Gastroesophageal sphincter (tissue), 3 donors: ENCODE results near the gene CMIP.

ENCODE experiments used
- POLR2A ChIP-seq, 2 donors: fragments of 450-650 bp; IDR thresholded peaks; one replicate each; pipeline ENCODE4 v1.6.1; 2017; ENCODE audit warnings: antibody characterized with exemption in 2 of 2, mild to moderate bottlenecking in 2 of 2, moderate library complexity in 1 of 2
- POLR2AphosphoS5 ChIP-seq: sonication (generic); formaldehyde crosslinking; IDR thresholded peaks from one replicate; pipeline ENCODE4 v1.6.1; 2017; ENCODE audit warnings: antibody characterized with exemption
- TF ChIP-seq, protein P1 (sequence below), 4 experiments: fragments of 200-600 bp in 2 of 4; fragments of 450-650 bp in 2 of 4; sonication (generic) in 1 of 4; IDR thresholded peaks; one replicate each; pipeline ENCODE4 v1.5.1; 2017 to 2019; ENCODE audit warnings: antibody characterized with exemption in 4 of 4, mild to moderate bottlenecking in 2 of 4, moderate library complexity in 2 of 4

GRCh38 chr16:81572386-81573144 is 128.0 kb downstream of the CMIP start:
- TF ChIP-seq, protein P1, sequence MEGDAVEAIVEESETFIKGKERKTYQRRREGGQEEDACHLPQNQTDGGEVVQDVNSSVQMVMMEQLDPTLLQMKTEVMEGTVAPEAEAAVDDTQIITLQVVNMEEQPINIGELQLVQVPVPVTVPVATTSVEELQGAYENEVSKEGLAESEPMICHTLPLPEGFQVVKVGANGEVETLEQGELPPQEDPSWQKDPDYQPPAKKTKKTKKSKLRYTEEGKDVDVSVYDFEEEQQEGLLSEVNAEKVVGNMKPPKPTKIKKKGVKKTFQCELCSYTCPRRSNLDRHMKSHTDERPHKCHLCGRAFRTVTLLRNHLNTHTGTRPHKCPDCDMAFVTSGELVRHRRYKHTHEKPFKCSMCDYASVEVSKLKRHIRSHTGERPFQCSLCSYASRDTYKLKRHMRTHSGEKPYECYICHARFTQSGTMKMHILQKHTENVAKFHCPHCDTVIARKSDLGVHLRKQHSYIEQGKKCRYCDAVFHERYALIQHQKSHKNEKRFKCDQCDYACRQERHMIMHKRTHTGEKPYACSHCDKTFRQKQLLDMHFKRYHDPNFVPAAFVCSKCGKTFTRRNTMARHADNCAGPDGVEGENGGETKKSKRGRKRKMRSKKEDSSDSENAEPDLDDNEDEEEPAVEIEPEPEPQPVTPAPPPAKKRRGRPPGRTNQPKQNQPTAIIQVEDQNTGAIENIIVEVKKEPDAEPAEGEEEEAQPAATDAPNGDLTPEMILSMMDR (IDR thresholded peaks at IDR 0.05), result no peak
- TF ChIP-seq POLR2AphosphoS5 (no peak), POLR2A (IDR thresholded peaks at IDR 0.05) (no peak)
